Measurements from ENCODE around the gene ZC3H7B.

GRCh38 chr22:41327124-41327523 lies 25.8 kb downstream of the ZC3H7B start:
- TF ChIP-seq CTCF (IDR thresholded peaks at IDR 0.05; ENCODE audit: low read depth, low read length, poor library complexity, severe bottlenecking) (no peak), EZH2phosphoT487 (IDR thresholded peaks at IDR 0.05; ENCODE audit: borderline replicate concordance, low read length) (no peak)

Measured in DOHH2 (cell line).